ENCODE data around the gene RFXAP. TPM values are rescaled to one million over a fixed set of nuclear protein-coding genes. Genes with fewer than 3 reads are reported as not detected.

RFXAP gene
- total and polyA plus RNA-seq, 2 experiments from 2014 or later, result 1.8 to 2.2 TPM

- Histone ChIP-seq H2AFZ (no peak overlapping the region), H3K79me2 (ENCODE audit: insufficient read depth) (no peaks in the 10 kb centered on the region), H3K27me3 (replicated peaks; ENCODE audit: insufficient read depth) (no peaks in the 10 kb centered on the region), H3K27ac (no peak overlapping the region), H3K9me2 (ENCODE audit: insufficient read depth) (no peaks in the 10 kb centered on the region), H4K20me1 (ENCODE audit: insufficient read depth) (no peaks in the 10 kb centered on the region), H3K36me3 (ENCODE audit: low read depth) (no peaks in the 10 kb centered on the region), H3K9ac (no peak overlapping the region), H3K4me3 (no peak overlapping the region), H3K9me3 (ENCODE audit: low read depth) (no peaks in the 10 kb centered on the region), H3F3A (ENCODE audit: insufficient read depth) (no peaks in the 10 kb centered on the region), H3K4me1 (ENCODE audit: insufficient read depth) (0 out of 2 replicates have a peak, but pooled peaks cover 6% of the 10 kb centered on the region), H3K4me2 (ENCODE audit: unreplicated experiment) (no peak overlapping the region)
- in situ Hi-C loops (cut with MboI), result no loop called here
- DNase-seq, result no peak
- TF ChIP-seq EZH2 (IDR thresholded peaks at IDR 0.05; ENCODE audit: insufficient read depth, poor library complexity, severe bottlenecking) (no peak), EZH2phosphoT487 (IDR thresholded peaks at IDR 0.05; ENCODE audit: insufficient read depth, low read depth) (no peak)
Observed at GRCh38 chr13:36866232-36866631, 47.2 kb downstream of the RFXAP start.

- Histone ChIP-seq H3K79me2 (ENCODE audit: insufficient read depth) (no peaks in the 10 kb centered on the region), H2AFZ (no peak overlapping the region), H3K9me2 (ENCODE audit: insufficient read depth) (no peaks in the 10 kb centered on the region), H3K27me3 (replicated peaks; ENCODE audit: insufficient read depth) (no peaks in the 10 kb centered on the region), H3K4me3 (no peak overlapping the region), H3K4me1 (ENCODE audit: insufficient read depth) (no peaks in the 10 kb centered on the region), H3K9ac (no peak overlapping the region), H3K4me2 (ENCODE audit: unreplicated experiment) (no peak overlapping the region), H3F3A (ENCODE audit: insufficient read depth) (no peaks in the 10 kb centered on the region), H3K36me3 (ENCODE audit: low read depth) (no peaks in the 10 kb centered on the region), H4K20me1 (ENCODE audit: insufficient read depth) (no peaks in the 10 kb centered on the region), H3K27ac (no peak overlapping the region), H3K9me3 (ENCODE audit: low read depth) (no peaks in the 10 kb centered on the region)
- in situ Hi-C loops (cut with MboI), result no loop called here
- DNase-seq, result no peak
- no peak for TF ChIP-seq EZH2 (IDR thresholded peaks at IDR 0.05; ENCODE audit: insufficient read depth, poor library complexity, severe bottlenecking)
- no peak for TF ChIP-seq EZH2phosphoT487 (IDR thresholded peaks at IDR 0.05; ENCODE audit: insufficient read depth, low read depth)
- WGBS, 2 experiments (ENCODE audit: low coverage in 1 of 2, low lambda C conversion rate in 2 of 2, missing lambda C conversion rate in 2 of 2), result 93 to 100% methylated on average over 1 of the region's 1 CpG
Observed at GRCh38 chr13:36870050-36870692, 51.1 kb downstream of the RFXAP start.

GRCh38 chr13:36872621-36873020, 53.6 kb downstream of the RFXAP start:
- Histone ChIP-seq H3K9me3 (ENCODE audit: low read depth) (no peaks in the 10 kb centered on the region), H4K20me1 (ENCODE audit: insufficient read depth) (no peaks in the 10 kb centered on the region), H3K36me3 (ENCODE audit: low read depth) (no peaks in the 10 kb centered on the region), H3K4me3 (no peak overlapping the region), H3K79me2 (ENCODE audit: insufficient read depth) (no peaks in the 10 kb centered on the region), H3F3A (ENCODE audit: insufficient read depth) (no peaks in the 10 kb centered on the region), H3K27ac (no peak overlapping the region), H3K9ac (no peak overlapping the region), H3K4me1 (ENCODE audit: insufficient read depth) (no peaks in the 10 kb centered on the region), H3K9me2 (ENCODE audit: insufficient read depth) (no peaks in the 10 kb centered on the region), H2AFZ (no peak overlapping the region), H3K27me3 (replicated peaks; ENCODE audit: insufficient read depth) (no peaks in the 10 kb centered on the region), H3K4me2 (ENCODE audit: unreplicated experiment) (no peak overlapping the region)
- DNase-seq, result no peak
- in situ Hi-C loops (cut with MboI), result no loop called here
- WGBS, 2 experiments (ENCODE audit: low coverage in 1 of 2, low lambda C conversion rate in 2 of 2, missing lambda C conversion rate in 2 of 2), result 79 to 83% methylated on average over 10 of the region's 10 CpGs
- no peak for TF ChIP-seq EZH2phosphoT487 (IDR thresholded peaks at IDR 0.05; ENCODE audit: insufficient read depth, low read depth)
- TF ChIP-seq EZH2 (IDR thresholded peaks at IDR 0.05; ENCODE audit: insufficient read depth, poor library complexity, severe bottlenecking), result no peak

GRCh38 chr13:36875431-36875830, 56.4 kb downstream of the RFXAP start:
- no peaks in the 10 kb centered on the region for H3F3A ChIP-seq (ENCODE audit: insufficient read depth)
- 97 to 98% methylated on average over 4 of the region's 4 CpGs for WGBS, 2 experiments (ENCODE audit: low coverage in 1 of 2, low lambda C conversion rate in 2 of 2, missing lambda C conversion rate in 2 of 2)
- no peaks in the 10 kb centered on the region for H3K4me1 ChIP-seq (ENCODE audit: insufficient read depth)
- no peaks in the 10 kb centered on the region for H3K9me2 ChIP-seq (ENCODE audit: insufficient read depth)
- in situ Hi-C loops (cut with MboI), result no loop called here
- H3K9ac ChIP-seq, result no peak overlapping the region
- TF ChIP-seq EZH2phosphoT487 (IDR thresholded peaks at IDR 0.05; ENCODE audit: insufficient read depth, low read depth) (no peak), EZH2 (IDR thresholded peaks at IDR 0.05; ENCODE audit: insufficient read depth, poor library complexity, severe bottlenecking) (no peak)
- no peak for DNase-seq
- no peak overlapping the region for H3K4me3 ChIP-seq
- H3K27ac ChIP-seq, result no peak overlapping the region
- no peak overlapping the region for H3K4me2 ChIP-seq (ENCODE audit: unreplicated experiment)
- no peaks in the 10 kb centered on the region for H4K20me1 ChIP-seq (ENCODE audit: insufficient read depth)
- no peaks in the 10 kb centered on the region for H3K9me3 ChIP-seq (ENCODE audit: low read depth)
- no peaks in the 10 kb centered on the region for H3K36me3 ChIP-seq (ENCODE audit: low read depth)
- peaks cover 4% of the 10 kb centered on the region; the same call in 1 of the 2 replicates for H3K79me2 ChIP-seq (ENCODE audit: insufficient read depth)
- no peaks in the 10 kb centered on the region for H3K27me3 ChIP-seq (replicated peaks; ENCODE audit: insufficient read depth)
- H2AFZ ChIP-seq, result no peak overlapping the region

- Histone ChIP-seq H3K27me3 (replicated peaks; ENCODE audit: insufficient read depth) (no peaks in the 10 kb centered on the region), H3F3A (ENCODE audit: insufficient read depth) (no peaks in the 10 kb centered on the region), H3K9ac (no peak overlapping the region), H2AFZ (no peak overlapping the region), H3K4me1 (ENCODE audit: insufficient read depth) (peaks cover 2% of the 10 kb centered on the region), H3K4me3 (no peak overlapping the region), H3K4me2 (ENCODE audit: unreplicated experiment) (no peak overlapping the region), H3K36me3 (ENCODE audit: low read depth) (no peaks in the 10 kb centered on the region), H3K79me2 (ENCODE audit: insufficient read depth) (peaks cover 5% of the 10 kb centered on the region; the same call in 1 of the 2 replicates), H3K9me2 (ENCODE audit: insufficient read depth) (no peaks in the 10 kb centered on the region), H4K20me1 (ENCODE audit: insufficient read depth) (no peaks in the 10 kb centered on the region), H3K9me3 (ENCODE audit: low read depth) (no peaks in the 10 kb centered on the region), H3K27ac (no peak overlapping the region)
- no peak for TF ChIP-seq EZH2 (IDR thresholded peaks at IDR 0.05; ENCODE audit: insufficient read depth, poor library complexity, severe bottlenecking)
- TF ChIP-seq EZH2phosphoT487 (IDR thresholded peaks at IDR 0.05; ENCODE audit: insufficient read depth, low read depth), result no peak
- in situ Hi-C loops (cut with MboI), result no loop called here
- WGBS, 2 experiments (ENCODE audit: low coverage in 1 of 2, low lambda C conversion rate in 2 of 2, missing lambda C conversion rate in 2 of 2), result 71 to 73% methylated on average over 4 of the region's 4 CpGs
- no peak for DNase-seq
Observed at GRCh38 chr13:36875961-36876360, 56.9 kb downstream of the RFXAP start.

Other genes starting within 250 kb of the RFXAP start
- not detected in 2 replicates for gene SERTM1, start 145.2 kb upstream of the RFXAP start, total RNA-seq (2014; rRNA removed; shearing (Covaris generic))
- not detected in 2 replicates for gene SERTM1, start 145.2 kb upstream of the RFXAP start, polyA plus RNA-seq (2016; fragmentation: Nextera tagmentation; extraction: Ambion mirVana)
- gene SMAD9, start 101.0 kb downstream of the RFXAP start, total RNA-seq (2014; rRNA removed; shearing (Covaris generic)), result 9.4 and 10.8 TPM in 2 replicates
- 9.1 and 10.6 TPM in 2 replicates for gene SMAD9, start 101.0 kb downstream of the RFXAP start, polyA plus RNA-seq (2016; fragmentation: Nextera tagmentation; extraction: Ambion mirVana)
- gene ALG5, start 180.1 kb downstream of the RFXAP start, total RNA-seq (2014; rRNA removed; shearing (Covaris generic)), result 29.6 and 30.2 TPM in 2 replicates
- gene ALG5, start 180.1 kb downstream of the RFXAP start, polyA plus RNA-seq (2016; fragmentation: Nextera tagmentation; extraction: Ambion mirVana), result 76.2 and 77.7 TPM in 2 replicates
- gene EXOSC8, start 181.6 kb downstream of the RFXAP start, total RNA-seq (2014; rRNA removed; shearing (Covaris generic)), result 21.4 and 36.3 TPM in 2 replicates
- gene EXOSC8, start 181.6 kb downstream of the RFXAP start, polyA plus RNA-seq (2016; fragmentation: Nextera tagmentation; extraction: Ambion mirVana), result 85.1 and 87.9 TPM in 2 replicates
- 28.6 and 29.7 TPM in 2 replicates for gene SUPT20H, start 240.5 kb downstream of the RFXAP start, total RNA-seq (2014; rRNA removed; shearing (Covaris generic))
- 38.8 and 45.1 TPM in 2 replicates for gene SUPT20H, start 240.5 kb downstream of the RFXAP start, polyA plus RNA-seq (2016; fragmentation: Nextera tagmentation; extraction: Ambion mirVana)

Measured in GM23248 (cell line).